MM.1S (cell line): Measurements from ENCODE around the gene UTP25.
"Not testable (repeated sequence)": the region's sequence is repeated elsewhere in the genome, so short reads cannot be mapped to it uniquely, and the experiment has no call there.

Source experiments
- DNase-seq: peaks from one replicate; pipeline ENCODE4 v3.0.0-alpha.2; 2015
- H2AFZ ChIP-seq: fragments of 300-600 bp; sonication (generic); 2 replicates; pipeline ENCODE4 v1.6.0; 2016; ENCODE audit warnings: antibody characterized with exemption, low read length
- H3F3A ChIP-seq: fragments of 300-600 bp; sonication (generic); 2 replicates; pipeline ENCODE4 v1.6.1; 2016; ENCODE audit warnings: mild to moderate bottlenecking, antibody characterized with exemption, low read length, moderate library complexity, mixed read lengths; ENCODE audit not compliant: insufficient read depth
- H3K27ac ChIP-seq: fragments of 300-600 bp; sonication (generic); 2 replicates; pipeline ENCODE4 v1.5.1; 2016; ENCODE audit warnings: mild to moderate bottlenecking, low read length
- H3K27me3 ChIP-seq: fragments of 300-600 bp; sonication (generic); replicated peaks from 2 replicates; pipeline ENCODE4 v1.6.0; 2016; ENCODE audit warnings: low read length; ENCODE audit not compliant: insufficient read depth
- H3K36me3 ChIP-seq: fragments of 300-600 bp; sonication (generic); replicated peaks from 2 replicates; pipeline ENCODE4 v1.6.1; 2016; ENCODE audit warnings: mild to moderate bottlenecking, low read length, mixed read lengths; ENCODE audit not compliant: insufficient read depth
- H3K4me1 ChIP-seq: fragments of 300-600 bp; sonication (generic); 2 replicates; pipeline ENCODE4 v1.6.1; 2016; ENCODE audit warnings: low read length, mixed read lengths
- H3K4me2 ChIP-seq: fragments of 300-600 bp; sonication (generic); 2 replicates; pipeline ENCODE4 v1.6.0; 2016; ENCODE audit warnings: low read depth, low read length
- H3K4me3 ChIP-seq: fragments of 300-600 bp; sonication (generic); 2 replicates; pipeline ENCODE4 v1.5.1; 2016; ENCODE audit warnings: low read length, mixed read lengths
- H3K79me2 ChIP-seq: fragments of 300-600 bp; sonication (generic); 2 replicates; pipeline ENCODE4 v1.6.1; 2016; ENCODE audit warnings: mixed run types, low read length, mixed read lengths
- H3K9ac ChIP-seq: fragments of 300-600 bp; sonication (generic); 2 replicates; pipeline ENCODE4 v1.6.1; 2016; ENCODE audit warnings: low read length, mixed read lengths
- H3K9me2 ChIP-seq: fragments of 300-600 bp; sonication (generic); replicated peaks from 2 replicates; pipeline ENCODE4 v1.6.1; 2016; ENCODE audit warnings: mild to moderate bottlenecking, low read length, mixed read lengths; ENCODE audit not compliant: insufficient read depth
- H3K9me3 ChIP-seq: fragments of 300-600 bp; sonication (generic); replicated peaks from 2 replicates; pipeline ENCODE4 v1.6.1; 2016; ENCODE audit warnings: mild to moderate bottlenecking, low read length, mixed read lengths; ENCODE audit not compliant: insufficient read depth
- H4K20me1 ChIP-seq: fragments of 300-600 bp; sonication (generic); 2 replicates; pipeline ENCODE4 v1.6.1; 2016; ENCODE audit warnings: mild to moderate bottlenecking, low read length, moderate library complexity, mixed read lengths; ENCODE audit not compliant: insufficient read depth
- EZH2 ChIP-seq: fragments of 300-600 bp; sonication (generic); optimal IDR thresholded peaks from 2 replicates; pipeline ENCODE3; 2017; ENCODE audit warnings: low read depth, mild to moderate bottlenecking, antibody characterized with exemption, low read length, mixed read lengths
- EZH2phosphoT487 ChIP-seq: fragments of 300-600 bp; sonication (generic); IDR thresholded peaks from 2 replicates; pipeline ENCODE4 v1.6.1; 2018; ENCODE audit warnings: antibody characterized with exemption, low read length
- TF ChIP-seq, protein P1 (sequence below): fragments of 300-600 bp; sonication (generic); IDR thresholded peaks from 2 replicates; pipeline ENCODE4 v1.5.1; 2016; ENCODE audit warnings: antibody characterized with exemption, low read length, mixed read lengths

The UTP25 gene

DNA sequence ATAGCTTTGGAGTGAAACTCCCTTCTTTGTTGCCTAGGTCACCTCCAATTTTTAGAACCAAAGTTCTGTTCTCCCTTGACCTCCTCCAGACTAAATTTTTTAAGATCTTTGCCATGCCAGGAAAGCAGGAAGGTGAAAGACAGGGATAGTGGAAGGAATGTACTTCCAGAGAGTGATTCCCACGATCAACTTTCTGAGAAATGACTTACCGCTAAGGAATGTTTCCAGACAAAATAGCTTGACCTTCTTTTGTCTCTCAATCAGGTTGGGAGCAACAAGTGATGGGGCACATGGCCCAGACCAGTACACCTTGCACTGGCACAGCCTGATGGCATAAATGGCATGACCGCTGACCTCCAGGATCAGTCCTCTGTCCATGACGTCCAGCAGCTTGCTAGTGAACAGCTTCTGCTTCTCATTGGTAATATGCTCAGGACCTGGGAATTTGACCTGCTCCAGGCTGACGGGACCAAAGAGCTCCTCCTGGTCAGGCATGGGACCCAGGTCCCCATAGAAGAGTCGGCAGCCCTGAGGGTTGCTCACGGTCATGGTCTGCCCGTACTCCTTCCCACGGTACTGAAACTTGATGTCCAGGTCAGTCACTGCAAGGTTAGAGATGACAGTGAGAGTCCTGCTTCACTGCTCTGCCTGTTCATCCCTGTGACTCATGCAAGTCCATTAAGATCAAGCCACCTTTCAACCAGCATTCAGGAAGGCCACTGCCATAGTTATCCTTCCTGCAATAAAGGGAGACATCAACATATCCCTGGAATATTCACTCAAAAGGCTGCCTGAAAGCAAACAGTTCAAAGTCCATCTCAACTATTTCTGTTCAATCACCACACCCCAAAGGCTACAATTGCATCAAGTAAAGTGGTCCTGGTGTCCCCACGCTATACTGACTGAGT is 37.2 kb upstream of the UTP25 start:
- Histone ChIP-seq H3K9ac (no peak overlapping the region), H3K9me2 (no peaks in the 10 kb centered on the region), H3K9me3 (no peaks in the 10 kb centered on the region), H2AFZ (no peak overlapping the region), H3K27ac (no peak overlapping the region), H3K79me2 (no peaks in the 10 kb centered on the region), H3K27me3 (no peaks in the 10 kb centered on the region), H3F3A (no peaks in the 10 kb centered on the region), H3K4me3 (no peak overlapping the region), H3K4me1 (no peaks in the 10 kb centered on the region), H3K4me2 (no peak overlapping the region), H3K36me3 (no peaks in the 10 kb centered on the region), H4K20me1 (no peaks in the 10 kb centered on the region)
- TF ChIP-seq EZH2 (no peak), EZH2phosphoT487 (no peak)
- TF ChIP-seq, protein P1, sequence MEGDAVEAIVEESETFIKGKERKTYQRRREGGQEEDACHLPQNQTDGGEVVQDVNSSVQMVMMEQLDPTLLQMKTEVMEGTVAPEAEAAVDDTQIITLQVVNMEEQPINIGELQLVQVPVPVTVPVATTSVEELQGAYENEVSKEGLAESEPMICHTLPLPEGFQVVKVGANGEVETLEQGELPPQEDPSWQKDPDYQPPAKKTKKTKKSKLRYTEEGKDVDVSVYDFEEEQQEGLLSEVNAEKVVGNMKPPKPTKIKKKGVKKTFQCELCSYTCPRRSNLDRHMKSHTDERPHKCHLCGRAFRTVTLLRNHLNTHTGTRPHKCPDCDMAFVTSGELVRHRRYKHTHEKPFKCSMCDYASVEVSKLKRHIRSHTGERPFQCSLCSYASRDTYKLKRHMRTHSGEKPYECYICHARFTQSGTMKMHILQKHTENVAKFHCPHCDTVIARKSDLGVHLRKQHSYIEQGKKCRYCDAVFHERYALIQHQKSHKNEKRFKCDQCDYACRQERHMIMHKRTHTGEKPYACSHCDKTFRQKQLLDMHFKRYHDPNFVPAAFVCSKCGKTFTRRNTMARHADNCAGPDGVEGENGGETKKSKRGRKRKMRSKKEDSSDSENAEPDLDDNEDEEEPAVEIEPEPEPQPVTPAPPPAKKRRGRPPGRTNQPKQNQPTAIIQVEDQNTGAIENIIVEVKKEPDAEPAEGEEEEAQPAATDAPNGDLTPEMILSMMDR: no peak
- no peak for DNase-seq

DNA sequence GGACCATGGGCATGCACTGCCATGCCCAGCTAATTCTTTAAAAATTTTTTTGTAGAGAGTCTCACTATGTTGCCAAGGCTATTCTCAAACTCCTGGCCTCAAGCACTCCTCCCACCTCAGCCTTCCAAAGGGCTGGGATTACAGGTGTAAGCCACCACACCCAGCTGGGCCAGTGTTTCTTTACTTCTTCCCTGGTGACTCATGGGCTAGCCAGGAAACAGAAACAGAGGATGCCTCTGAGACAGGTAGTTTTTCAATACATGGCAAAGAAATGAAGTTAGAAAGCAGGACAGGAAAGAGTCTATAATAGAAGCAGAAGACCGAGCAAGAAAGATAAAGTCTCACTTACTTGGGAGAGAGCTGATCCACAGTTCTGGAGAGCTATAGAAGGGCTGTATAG is 35.9 kb upstream of the UTP25 start:
- Histone ChIP-seq H3K79me2 (no peaks in the 10 kb centered on the region), H3K9ac (no peak overlapping the region), H3K4me1 (no peaks in the 10 kb centered on the region), H3K9me3 (no peaks in the 10 kb centered on the region), H3K36me3 (no peaks in the 10 kb centered on the region), H3F3A (no peaks in the 10 kb centered on the region), H2AFZ (no peak overlapping the region), H3K27me3 (no peaks in the 10 kb centered on the region), H3K27ac (no peak overlapping the region), H3K4me3 (no peak overlapping the region), H3K4me2 (no peak overlapping the region), H4K20me1 (no peaks in the 10 kb centered on the region), H3K9me2 (no peaks in the 10 kb centered on the region)
- TF ChIP-seq, protein P1: no peak
- TF ChIP-seq EZH2phosphoT487 (no peak), EZH2 (no peak)
- DNase-seq: no peak

DNA sequence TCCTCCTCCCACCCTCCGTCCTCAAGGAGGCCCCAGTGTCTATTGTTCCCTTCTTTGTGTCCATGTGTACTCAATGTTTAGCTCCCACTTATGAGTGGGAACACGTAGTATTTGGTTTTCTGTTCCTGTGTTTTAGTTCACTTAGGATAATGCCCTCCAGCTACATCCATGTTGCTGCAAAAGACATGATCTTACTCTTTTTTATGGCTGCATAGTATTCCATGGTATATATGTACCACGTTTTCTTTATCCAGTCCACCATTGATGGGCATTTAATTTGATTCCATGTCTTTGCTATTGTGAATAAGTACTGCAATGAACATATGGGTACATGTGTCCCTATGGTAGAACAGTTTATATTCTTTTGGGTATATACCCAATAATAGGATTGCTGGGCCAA is 34.1 kb upstream of the UTP25 start:
- H4K20me1 ChIP-seq, H3K36me3 ChIP-seq, H2AFZ ChIP-seq, DNase-seq, H3F3A ChIP-seq, H3K79me2 ChIP-seq, H3K9ac ChIP-seq, H3K9me3 ChIP-seq, H3K4me2 ChIP-seq, H3K27me3 ChIP-seq, H3K4me3 ChIP-seq, H3K27ac ChIP-seq, H3K9me2 ChIP-seq, H3K4me1 ChIP-seq: not testable (repeated sequence)

DNA sequence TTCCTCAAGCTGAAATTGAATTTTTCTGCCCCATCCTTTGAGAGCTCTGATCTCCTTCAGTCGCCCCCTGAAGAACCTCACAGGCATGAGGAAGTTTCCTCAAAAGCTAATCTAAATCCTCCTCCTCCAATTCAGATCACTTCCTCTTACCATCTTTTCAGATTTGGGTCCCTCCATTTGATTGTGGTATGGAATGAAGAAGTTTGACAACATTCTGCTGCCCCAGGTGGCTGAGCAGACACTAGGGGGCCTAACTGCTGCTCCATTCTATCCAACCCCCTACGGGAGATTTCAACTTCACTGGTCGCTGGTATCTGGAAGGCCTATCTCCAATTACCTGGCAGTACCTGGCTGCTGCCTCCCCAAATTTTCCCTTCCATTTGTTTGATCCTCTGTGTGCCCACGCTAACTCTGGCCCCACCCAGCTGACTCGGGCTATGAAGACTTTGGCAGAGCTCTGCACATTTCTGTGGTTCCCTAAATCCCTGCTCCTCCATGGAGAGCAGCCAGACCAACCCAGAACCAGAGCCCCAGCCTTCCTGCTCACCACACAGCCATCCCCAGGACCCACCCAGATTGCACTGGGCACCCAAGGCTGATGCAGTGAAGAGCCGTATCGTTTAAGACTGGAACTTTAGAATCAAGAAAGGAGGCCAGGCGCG is 29.7 kb upstream of the UTP25 start:
- DNase-seq: no peak
- H3K9me3 ChIP-seq: no peaks in the 10 kb centered on the region
- no peaks in the 10 kb centered on the region for H3K9me2 ChIP-seq
- H3K9ac ChIP-seq: no peak overlapping the region
- H3F3A ChIP-seq: no peaks in the 10 kb centered on the region
- TF ChIP-seq EZH2phosphoT487: no peak
- no peak for TF ChIP-seq EZH2
- TF ChIP-seq, protein P1: no peak
- no peak overlapping the region for H3K4me3 ChIP-seq
- no peak overlapping the region for H3K4me2 ChIP-seq
- no peaks in the 10 kb centered on the region for H4K20me1 ChIP-seq
- H3K27ac ChIP-seq: no peak overlapping the region
- H3K79me2 ChIP-seq: no peaks in the 10 kb centered on the region
- no peaks in the 10 kb centered on the region for H3K27me3 ChIP-seq
- no peaks in the 10 kb centered on the region for H3K36me3 ChIP-seq
- H3K4me1 ChIP-seq: no peaks in the 10 kb centered on the region
- H2AFZ ChIP-seq: no peak overlapping the region
